HG03280 (cell line): ENCODE measurements around the gene RNF186.
"Not testable (repeated sequence)": the region's sequence is repeated elsewhere in the genome, so short reads cannot be mapped to it uniquely, and the experiment has no call there.

Source experiments
- ATAC-seq: cut with Tn5 transposase; IDR thresholded peaks from one replicate; pipeline ENCODE4 v1.9.1; 2021; ENCODE audit warnings: mild to moderate bottlenecking, moderate library complexity; ENCODE audit not compliant: unreplicated experiment

Gene RNF186

GRCh38 chr1:19814681-19815503 is at the start of gene RNF186:
RNF186 (minus strand) TSS chr1:19815283; CDS start chr1:19815101, 182 bp downstream.
- ATAC-seq, result no peak

GRCh38 chr1:19864570-19865160 is 49.6 kb upstream of the RNF186 start:
- no peak for ATAC-seq

GRCh38 chr1:19862944-19863343 is 47.9 kb upstream of the RNF186 start:
- ATAC-seq, result no peak

- ATAC-seq, result no peak
Observed at GRCh38 chr1:19861842-19862530, 46.9 kb upstream of the RNF186 start.

GRCh38 chr1:19861034-19861433 is 46.0 kb upstream of the RNF186 start:
- no peak for ATAC-seq

- ATAC-seq, result no peak
Observed at GRCh38 chr1:19860418-19860817, 45.3 kb upstream of the RNF186 start.

- no peak for ATAC-seq
Observed at GRCh38 chr1:19859876-19860275, 44.8 kb upstream of the RNF186 start.

- ATAC-seq, result no peak
Observed at GRCh38 chr1:19858893-19859292, 43.8 kb upstream of the RNF186 start.

GRCh38 chr1:19854866-19855265 is 39.8 kb upstream of the RNF186 start:
- no peak for ATAC-seq

- ATAC-seq, result no peak
Observed at GRCh38 chr1:19852036-19852435, 37.0 kb upstream of the RNF186 start.

- ATAC-seq, result no peak
Observed at GRCh38 chr1:19850214-19850613, 35.1 kb upstream of the RNF186 start.

- ATAC-seq, result not testable (repeated sequence)
Observed at GRCh38 chr1:19849307-19849706, 34.2 kb upstream of the RNF186 start.

GRCh38 chr1:19847334-19847733 is 32.3 kb upstream of the RNF186 start:
- ATAC-seq, result not testable (repeated sequence)

GRCh38 chr1:19846338-19846737 is 31.3 kb upstream of the RNF186 start:
- no peak for ATAC-seq

- ATAC-seq, result no peak
Observed at GRCh38 chr1:19845555-19845954, 30.5 kb upstream of the RNF186 start.

GRCh38 chr1:19844731-19845495 is 29.8 kb upstream of the RNF186 start:
- ATAC-seq, result no peak

GRCh38 chr1:19840228-19840627 is 25.1 kb upstream of the RNF186 start:
- ATAC-seq, result no peak

GRCh38 chr1:19837866-19838265 is 22.8 kb upstream of the RNF186 start:
- ATAC-seq, result no peak

- no peak for ATAC-seq
Observed at GRCh38 chr1:19835578-19835977, 20.5 kb upstream of the RNF186 start.

- ATAC-seq, result no peak
Observed at GRCh38 chr1:19831441-19831840, 16.4 kb upstream of the RNF186 start.

- ATAC-seq, result no peak
Observed at GRCh38 chr1:19828546-19828945, 13.5 kb upstream of the RNF186 start.
